NCI-H82 treated with DMSO at 0.1 percent for 48 hours (cell line): ENCODE measurements around the gene ZNF835.
"Not testable (repeated sequence)": the region's sequence is repeated elsewhere in the genome, so short reads cannot be mapped to it uniquely, and the experiment has no call there.

ENCODE experiments used
- DNase-seq: peaks from one replicate; lab custom pipeline; 2025; ENCODE audit not compliant: unreplicated experiment; lab: John Stamatoyannopoulos, UW

Gene ZNF835

DNA sequence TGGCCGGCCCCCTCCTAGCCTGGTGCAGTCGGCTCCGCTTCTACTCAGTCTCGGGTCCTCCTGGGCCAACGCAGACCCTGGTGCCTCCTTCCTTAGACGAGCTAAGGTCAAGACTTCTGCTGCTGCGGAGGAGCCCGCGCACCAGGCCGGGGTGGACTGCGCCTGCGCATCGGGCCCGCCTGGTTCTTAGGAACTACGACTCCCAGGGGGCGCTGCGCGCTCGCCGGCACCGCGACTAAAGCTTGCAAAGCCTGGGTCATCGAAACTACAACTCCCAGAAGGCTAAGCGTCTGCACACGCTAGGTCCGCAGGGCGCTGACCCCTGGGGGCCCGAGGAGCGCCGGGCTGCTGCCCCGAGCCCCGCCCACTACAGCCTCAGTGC is at the start of gene ZNF835:
Gene ZNF835, minus strand, starts transcription at position 145 of the 382 bp plus-strand sequence. CDS start 6,559 bp downstream, outside the sequence.
- peak; percentile 24 for DNase-seq

DNA sequence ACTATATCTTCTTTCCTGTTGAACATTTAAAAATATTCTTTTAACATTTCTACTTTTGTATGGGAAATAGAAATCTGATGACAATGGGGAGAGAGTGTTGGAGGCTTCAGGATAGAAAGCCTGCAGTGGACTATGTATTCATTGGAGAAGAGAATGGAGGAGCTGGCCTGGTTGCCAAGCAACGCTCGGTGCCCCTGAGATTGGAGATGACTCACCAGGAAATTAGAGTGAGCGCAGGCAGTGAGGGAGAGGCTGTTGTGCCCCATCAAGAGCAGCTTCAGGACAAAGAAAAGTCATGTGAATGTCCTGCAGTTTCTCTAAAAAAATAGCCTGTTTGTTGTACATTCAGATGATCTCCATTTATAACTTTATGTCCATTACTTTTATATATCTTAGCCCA is 48.7 kb upstream of the ZNF835 start:
- DNase-seq: no peak

DNA sequence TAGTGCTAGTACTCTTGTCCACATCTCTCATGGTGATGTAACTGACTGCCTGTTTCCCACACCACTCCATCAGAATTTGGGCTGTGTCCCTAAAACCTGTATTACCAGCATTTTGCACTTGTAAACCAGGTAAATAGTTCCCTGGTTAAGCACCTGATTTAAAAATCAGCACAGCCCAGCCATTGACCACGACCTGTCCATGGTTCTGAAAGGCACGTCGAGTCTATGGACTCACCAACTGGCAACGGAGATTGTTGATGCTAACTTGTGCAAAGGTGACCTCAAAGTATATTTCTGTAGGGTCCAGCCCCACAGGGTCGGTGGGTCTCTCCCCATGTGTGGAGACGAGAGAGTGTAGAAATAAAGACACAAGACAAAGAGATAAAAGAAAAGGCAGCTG is 46.7 kb upstream of the ZNF835 start:
- DNase-seq: no peak

DNA sequence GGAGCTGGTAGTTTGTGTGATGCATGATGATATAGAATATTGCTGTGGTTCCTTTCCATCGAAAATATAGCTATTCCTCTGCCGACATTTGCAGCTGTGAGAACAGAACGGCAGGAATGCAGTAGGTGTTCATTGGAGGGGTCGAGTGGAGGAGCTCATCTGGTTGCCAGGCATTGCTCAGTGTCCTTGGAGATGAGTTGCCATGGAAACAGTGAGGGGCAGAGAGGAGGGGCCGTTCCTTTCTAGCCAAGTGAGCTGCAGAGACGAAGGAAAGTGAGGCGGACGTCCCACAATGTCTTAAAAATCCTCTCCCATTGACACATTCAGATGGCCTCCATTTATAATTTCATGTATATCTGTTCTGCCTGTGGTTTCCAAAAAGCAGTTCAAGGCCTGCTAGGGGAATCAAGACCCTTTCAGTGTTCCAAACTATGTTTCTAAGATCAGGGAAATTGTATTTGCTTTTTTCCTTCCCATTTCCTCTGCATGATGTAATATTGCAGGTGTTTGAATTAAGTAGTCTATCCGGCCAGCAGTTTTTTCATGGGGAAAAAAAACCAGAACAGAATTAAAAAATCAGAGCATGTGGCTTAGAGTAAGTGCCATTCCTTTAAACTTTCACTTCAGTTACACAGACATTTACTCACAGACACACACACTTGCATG is 41.2 kb upstream of the ZNF835 start:
- no peak for DNase-seq

DNA sequence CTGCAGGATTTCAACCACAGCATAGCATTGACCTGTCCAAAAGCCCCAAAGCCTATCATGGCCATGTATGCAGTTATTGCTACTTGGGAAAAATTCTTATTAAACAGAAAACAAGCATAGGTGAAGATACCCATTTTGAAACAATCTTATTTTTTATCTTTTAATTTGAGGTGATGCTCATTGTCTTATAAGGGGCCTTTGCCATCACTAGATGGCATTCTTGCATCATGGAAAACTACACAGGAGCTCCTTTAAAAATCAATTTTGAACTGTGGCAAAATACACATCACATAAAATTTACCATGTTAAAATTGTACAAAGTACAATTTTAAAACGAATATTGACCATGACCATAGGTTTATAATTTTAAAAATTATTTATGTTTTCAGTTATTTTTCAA is 38.9 kb upstream of the ZNF835 start:
- no peak for DNase-seq

DNA sequence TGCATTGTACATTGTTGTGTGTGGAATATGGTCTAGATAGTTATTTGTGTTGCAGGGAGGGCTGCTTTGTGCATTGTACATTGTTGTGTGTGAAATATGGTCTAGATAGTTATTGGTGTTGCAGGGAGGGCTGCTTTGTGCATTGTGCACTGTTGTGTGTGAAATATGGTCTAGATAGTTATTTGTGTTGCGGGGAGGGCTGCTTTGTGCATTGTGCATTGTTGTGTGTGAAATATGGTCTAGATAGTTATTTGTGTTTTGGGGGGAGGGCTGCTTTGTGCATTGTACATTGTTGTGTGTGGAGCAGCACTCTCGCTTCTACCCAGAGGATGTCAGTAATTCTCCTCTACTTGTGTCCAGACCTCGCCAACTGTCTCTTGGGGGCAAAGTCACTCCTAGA is 36.3 kb upstream of the ZNF835 start:
- DNase-seq: no peak

DNA sequence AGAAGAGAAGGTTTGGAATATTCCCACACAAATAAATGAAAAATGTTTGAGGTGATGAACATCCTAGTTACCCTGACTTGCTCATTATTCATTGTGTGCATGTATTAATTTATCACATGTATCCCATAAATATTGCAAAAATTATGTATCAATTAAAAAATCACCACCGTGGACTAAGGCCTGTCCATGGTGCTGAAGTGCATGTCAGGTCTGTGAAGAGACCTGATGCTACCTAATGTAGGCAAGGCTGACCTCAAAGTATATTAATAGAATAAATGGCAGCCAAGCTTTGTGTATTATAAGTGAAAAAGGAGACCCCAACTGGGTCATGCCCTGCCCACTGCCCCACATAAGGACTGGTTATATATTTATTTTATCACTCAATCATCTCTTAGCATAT is 34.4 kb upstream of the ZNF835 start:
- no peak for DNase-seq

DNA sequence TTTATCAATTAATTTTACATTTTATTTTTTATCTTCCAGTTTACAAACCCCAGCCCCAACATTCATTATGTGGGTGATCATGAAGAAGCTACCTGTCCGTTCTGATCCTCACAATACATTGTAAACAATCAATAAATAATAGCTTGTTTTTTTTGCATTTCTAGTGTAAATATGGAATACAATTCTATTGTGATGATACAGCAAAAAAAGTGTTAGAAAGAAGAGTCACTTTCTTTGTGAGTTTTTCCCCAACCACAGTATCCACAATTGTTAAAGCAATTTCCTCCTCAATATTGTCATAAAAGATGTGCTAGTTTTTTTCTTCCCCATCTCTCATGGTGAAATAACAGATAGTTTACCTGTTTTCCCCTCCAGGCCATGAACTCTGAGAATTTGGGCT is 30.3 kb upstream of the ZNF835 start:
- DNase-seq: no peak

DNA sequence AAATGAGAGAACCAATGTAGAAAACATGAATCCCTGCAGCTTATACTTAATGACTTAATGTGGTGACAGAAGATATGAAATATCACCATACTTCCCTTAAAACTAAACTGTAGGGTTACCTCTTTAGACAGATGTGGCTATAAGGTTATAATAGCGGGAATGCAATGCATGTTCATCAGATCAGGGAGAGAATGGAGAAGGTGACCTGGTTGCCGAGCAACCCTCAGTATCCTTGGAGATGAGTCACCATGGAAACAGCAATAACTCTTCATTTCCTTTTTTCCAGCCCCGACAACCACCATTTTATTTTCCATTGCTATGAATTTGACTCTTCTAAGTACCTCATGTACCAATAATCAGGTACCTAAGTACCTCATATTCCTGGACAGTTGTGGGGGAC is 28.0 kb upstream of the ZNF835 start:
- DNase-seq: no peak

DNA sequence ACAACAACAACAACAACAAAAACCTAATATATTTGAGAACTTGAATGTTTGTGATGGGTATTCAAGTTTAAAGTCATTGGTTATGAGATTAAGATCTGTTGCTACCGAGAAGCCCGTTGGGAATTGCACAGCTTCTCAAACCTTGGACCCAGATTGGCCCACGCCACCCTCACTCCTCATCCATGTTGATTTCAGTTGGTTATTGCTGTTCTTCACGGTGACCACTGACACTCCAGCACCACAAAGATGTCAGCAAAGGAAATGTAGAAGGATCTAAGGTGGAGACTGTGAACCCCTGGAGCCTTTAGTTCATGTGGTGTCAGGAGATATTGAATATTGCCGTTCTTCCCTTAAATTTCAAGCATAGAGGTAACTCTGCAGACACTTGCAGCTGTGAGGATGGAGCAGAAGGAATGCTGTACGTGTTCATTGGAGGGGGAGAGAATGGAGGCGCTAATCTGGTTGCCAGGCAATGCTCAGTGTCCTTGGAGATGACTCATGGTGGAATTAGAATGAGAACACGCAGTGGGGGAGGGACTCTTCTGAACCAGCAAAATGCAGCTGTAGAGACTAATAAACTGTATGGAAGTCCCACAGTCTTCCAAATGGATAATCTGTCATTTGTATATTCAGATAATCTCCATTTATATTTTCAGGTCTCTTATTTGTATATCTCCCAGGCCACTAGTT is 20.8 kb upstream of the ZNF835 start:
- no peak for DNase-seq

DNA sequence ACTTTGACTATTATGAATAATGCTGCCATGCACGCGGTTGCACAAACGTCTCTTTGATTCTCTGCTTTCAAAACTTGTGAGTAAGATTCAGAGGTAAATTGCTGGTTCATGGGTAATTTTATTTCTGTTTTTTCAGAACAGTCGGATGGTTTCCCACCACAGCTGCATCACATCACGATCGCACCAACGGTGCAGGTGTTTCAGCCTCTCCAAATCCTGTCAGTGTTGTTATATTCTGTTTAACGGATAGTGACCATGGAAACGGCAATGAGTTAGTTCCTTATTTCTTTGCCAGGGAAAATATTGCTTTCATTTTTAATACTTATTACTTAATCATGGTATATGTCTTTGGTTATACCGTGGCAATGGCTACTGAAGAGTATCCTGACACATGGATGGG is 19.1 kb upstream of the ZNF835 start:
- DNase-seq: no peak

DNA sequence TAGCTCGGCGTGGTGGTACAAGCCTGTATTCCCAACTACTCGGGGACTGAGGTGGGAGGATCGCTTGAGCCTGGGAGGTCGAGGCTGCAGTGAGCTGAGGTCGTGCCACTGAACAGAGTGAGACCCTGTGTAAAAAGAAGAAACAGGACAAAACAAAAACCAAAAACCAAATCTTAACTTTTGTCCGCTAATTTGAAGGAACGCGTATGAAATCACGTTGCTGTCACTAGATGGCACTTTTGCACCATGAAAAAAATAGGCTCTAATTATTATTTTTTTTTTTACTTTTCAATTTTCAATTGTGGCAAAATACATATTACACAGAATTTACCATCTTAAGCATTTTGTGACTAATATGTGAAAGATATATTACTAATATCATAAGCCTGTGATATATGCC is 17.6 kb upstream of the ZNF835 start:
- no peak for DNase-seq

DNA sequence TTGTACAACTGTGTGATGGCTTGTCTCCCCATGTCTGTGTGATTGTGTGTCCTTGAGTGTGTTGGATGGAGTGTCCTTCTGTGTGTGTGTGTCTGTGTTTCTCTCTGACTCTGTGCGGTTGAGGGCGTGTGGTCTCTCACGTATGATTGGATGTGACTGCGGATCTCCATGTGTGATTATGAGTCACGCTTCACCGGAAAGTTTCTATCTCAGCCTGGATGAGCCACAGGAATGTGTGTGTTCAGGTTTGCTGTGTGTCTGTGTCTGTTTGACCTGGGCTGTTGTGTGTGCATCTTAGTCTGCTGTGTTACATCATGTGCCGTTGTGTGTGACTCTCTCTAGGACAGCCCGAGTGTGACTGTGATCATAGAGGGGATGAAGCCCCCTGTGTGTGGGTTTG is 15.5 kb upstream of the ZNF835 start:
- no peak for DNase-seq

DNA sequence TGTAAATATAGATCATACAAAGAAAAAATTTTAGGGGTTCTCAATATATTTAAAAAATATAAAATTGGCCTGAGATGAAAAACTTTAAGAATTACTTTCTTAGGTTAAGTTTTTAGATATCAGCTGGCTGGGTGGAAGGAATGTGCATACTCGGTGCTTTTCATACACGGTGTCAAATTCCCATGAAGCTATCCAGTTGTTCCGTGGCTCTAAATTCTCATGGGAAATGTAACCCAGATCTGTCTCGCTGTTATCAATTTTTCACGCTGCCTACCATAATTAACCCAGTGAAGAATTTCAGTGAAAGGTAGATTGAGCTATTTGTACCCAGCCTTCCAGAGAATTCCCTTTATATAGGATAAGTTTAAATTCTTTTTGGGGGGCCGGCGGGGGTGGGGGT is 11.6 kb upstream of the ZNF835 start:
- DNase-seq: no peak

DNA sequence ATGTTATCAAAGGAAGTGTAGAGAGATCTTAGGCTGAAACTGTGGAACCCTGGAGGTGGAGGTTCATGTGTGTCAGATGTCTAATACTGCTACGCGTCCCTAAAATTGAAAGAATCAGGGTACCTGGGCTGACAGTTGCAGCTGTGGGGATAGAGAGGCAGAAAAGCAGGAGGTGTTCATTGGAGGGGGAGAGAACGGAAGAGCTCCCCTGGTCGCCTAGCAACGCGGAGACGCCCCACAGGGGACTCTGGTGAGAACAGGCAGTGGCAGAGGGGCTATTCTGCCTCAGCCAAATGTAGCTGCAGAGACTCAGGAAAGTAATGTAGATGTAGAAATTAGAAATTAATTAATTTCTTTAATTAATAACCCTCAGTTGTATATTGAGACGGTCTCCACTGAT is 10.1 kb upstream of the ZNF835 start:
- no peak for DNase-seq

DNA sequence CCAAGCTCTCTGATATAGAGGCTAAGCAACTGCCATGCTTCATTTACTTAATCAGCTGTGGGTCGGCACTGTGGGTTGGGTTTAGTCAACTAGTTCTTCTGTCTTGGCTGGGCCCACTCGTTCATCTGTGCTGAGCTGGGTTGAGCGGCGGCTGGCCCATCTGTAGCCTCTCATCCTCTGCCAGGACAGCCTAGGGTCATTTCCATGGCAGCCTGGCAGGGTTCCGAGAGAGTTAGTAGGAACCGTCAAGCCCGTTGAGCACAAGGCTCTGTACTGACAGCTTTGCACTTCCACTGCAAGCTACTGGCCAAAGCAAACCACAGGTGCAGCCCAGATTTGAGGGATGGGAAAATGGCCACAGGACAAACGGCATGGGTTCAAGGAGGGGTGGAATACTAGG is 6.6 kb upstream of the ZNF835 start:
- no peak for DNase-seq

DNA sequence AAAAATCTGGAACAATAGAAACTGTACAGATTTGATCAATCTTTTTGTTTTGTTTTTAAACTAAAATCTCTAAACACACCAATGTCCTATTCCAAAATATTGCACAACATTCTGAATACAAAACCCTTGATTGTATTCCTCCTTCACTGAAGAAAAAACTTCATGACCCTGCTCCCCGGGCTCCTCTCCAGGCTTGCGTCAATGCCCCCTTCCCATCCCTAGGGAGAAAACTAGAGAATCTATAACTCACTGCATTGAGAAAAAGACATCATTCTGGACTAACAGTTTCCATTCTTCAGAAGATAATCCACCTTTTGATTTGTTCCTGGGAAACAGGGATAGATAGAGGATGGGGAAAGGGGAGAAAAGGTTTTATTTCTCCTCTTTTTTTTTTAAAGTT is 1.1 kb upstream of the ZNF835 start:
- DNase-seq: not testable (repeated sequence)

DNA sequence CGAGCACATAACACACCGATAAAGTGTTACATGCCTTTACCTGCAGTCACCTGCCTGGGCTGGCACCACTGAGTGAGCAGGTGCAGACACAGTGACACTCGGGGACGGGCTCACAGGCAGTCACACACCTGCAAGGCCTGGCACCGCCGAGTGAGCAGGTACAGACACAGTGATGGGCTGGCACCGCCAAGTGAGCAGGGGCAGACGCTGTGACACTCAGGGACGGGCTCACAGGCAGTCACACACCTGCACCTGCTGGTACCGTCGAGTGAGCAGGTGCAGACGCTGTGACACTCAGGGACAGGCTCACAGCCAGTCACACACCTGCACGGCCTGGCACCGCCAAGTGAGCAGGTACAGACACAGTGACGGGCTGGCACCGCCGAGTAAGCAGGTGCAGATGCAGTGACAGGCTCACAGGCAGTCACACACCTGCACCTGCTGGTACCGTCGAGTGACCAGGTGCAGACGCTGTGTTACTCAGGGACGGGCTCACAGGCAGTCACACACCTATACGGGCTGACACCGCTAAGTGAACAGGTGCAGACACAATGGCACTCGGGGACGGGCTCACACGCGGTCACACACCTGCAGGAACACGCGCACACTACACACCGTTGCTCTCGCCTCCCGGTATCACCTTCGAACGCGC is 470 bp downstream of the ZNF835 start:
- DNase-seq: no peak

DNA sequence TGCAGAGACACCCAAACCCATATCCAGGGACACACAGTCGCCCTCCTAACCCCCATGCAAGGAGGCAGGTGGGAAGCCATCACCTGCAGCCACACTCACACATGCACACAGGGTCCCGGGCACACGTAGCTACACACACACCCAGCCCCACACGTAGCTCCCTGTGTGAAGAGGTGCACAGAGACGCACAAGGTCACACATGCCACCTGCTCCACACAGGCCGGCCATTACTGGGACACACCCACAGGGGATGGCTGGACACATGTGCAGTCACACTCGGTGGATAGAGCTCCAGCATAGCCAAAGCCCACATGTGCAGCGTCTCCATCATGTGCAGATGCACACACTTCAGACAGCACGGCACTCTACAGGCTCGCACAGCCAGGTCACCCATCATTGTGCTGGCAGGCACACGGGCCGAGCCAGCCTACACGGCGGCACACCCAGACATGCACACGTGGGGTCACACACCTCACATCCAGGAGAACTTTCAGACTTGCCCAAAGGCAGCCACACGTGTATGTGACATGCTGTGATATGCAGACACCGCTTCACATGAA is 1.1 kb downstream of the ZNF835 start:
- DNase-seq: no peak

DNA sequence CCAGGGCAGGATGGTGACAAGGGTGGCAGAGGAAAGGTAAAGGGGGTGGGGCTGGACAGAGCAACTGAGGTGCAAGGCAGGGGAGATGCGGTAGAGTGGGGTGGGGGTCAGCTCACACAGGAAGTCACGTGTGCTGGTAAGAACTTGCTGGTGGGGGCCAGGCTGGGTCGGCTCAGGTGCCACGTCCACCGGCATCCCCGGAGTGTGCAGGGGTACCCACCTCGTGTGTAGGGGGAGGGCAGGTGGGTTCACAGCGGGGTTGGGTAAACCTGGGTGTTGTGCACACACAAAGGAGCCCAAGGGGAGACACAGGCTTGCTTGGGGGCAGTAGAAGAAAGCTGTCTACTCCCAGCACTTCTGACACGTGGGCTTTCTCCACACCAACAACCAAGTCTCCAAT is 2.9 kb downstream of the ZNF835 start:
- no peak for DNase-seq

DNA sequence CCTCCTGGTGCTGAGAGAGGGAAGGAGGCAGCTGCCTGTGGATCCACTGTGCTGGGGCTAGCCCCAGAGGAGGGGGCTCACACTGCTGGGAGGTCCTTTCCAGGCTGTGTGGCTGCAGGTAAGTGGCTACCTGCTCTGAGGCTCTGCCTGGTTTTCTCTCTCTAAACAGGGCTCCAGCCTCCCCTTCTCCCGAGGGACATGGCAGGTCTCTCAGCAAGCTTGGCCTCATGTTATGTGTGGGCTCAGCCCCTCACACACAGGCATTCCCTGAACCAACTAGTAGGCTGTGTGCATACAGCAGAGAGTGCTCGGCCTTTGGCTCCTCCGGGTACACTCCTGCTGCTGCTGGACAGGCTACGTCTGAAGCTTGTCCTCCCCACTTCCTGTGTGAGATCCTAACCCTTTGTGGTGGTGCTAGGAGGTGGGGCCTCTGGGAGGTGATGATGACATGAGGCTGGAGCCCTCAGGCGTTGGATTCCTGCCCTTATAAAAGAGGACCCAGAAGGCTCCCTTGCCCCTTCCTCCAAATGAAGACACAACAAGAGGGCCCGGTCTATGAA is 4.2 kb downstream of the ZNF835 start:
- DNase-seq: no peak

DNA sequence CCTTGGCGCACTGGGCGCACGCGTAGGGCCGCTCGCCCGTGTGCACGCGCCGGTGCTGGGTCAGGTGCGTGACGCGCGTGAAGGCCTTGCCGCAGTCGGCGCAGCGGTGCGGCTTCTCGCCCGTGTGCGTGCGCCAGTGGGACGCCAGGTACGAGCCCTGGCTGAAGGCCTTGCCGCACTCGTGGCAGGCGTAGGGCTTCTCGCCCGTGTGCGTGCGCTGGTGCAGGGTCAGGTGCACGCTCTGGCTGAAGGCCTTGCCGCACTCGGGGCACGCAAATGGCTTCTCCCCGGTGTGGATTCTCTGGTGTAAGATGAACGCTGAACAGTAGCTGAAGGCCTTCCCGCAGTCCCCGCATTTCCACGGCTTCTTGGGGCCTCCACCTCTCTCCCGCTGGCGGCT is 7.0 kb downstream of the ZNF835 start:
- no peak for DNase-seq
